H9 (cell line): ENCODE results near the gene CELF5. TPM values are rescaled to one million over a fixed set of nuclear protein-coding genes. Genes with fewer than 3 reads are reported as not detected.

ENCODE experiments used
- DNase-seq: peaks from one replicate; pipeline ENCODE4 v3.0.0-alpha.2; 2017
- H2AFZ ChIP-seq: one replicate; pipeline ENCODE4 v1.6.1; 2013; ENCODE audit warnings: mild to moderate bottlenecking, low read length, control low read depth, moderate library complexity
- H2AK5ac ChIP-seq: 2 replicates; pipeline ENCODE4 v1.6.1; 2013; ENCODE audit warnings: low read length, control low read depth, mixed read lengths; ENCODE audit not compliant: insufficient read length
- H2BK120ac ChIP-seq: one replicate; pipeline ENCODE4 v1.6.1; 2013; ENCODE audit warnings: low read depth, mild to moderate bottlenecking, low read length, control low read depth, inconsistent platforms; ENCODE audit not compliant: poor library complexity, severe bottlenecking
- H2BK12ac ChIP-seq: 2 replicates; pipeline ENCODE4 v1.6.1; 2013; ENCODE audit warnings: low read length, control low read depth, mixed read lengths, low read depth; ENCODE audit not compliant: insufficient read length
- H2BK15ac ChIP-seq: 2 replicates; pipeline ENCODE4 v1.6.1; 2013; ENCODE audit warnings: low read depth, low read length, control low read depth
- H2BK20ac ChIP-seq: one replicate; pipeline ENCODE4 v1.6.1; 2013; ENCODE audit warnings: low read depth, mild to moderate bottlenecking, low read length, control low read depth, inconsistent platforms; ENCODE audit not compliant: poor library complexity, severe bottlenecking
- H2BK5ac ChIP-seq: 2 replicates; pipeline ENCODE4 v1.6.1; 2013; ENCODE audit warnings: low read length, control low read depth, mixed read lengths; ENCODE audit not compliant: insufficient read length
- H3K14ac ChIP-seq: 2 replicates; pipeline ENCODE4 v1.6.1; 2013; ENCODE audit warnings: low read length, control low read depth; ENCODE audit not compliant: insufficient read depth
- H3K18ac ChIP-seq: 2 replicates; pipeline ENCODE4 v1.6.1; 2013; ENCODE audit warnings: low read depth, mild to moderate bottlenecking, mixed read lengths, low read length, control low read depth; ENCODE audit not compliant: insufficient read length
- H3K23ac ChIP-seq: 2 replicates; pipeline ENCODE4 v1.6.1; 2013; ENCODE audit warnings: low read length, control low read depth, mixed read lengths, low read depth; ENCODE audit not compliant: insufficient read length
- H3K23me2 ChIP-seq: 2 replicates; pipeline ENCODE4 v1.6.1; 2013; ENCODE audit warnings: low read depth, mild to moderate bottlenecking, mixed read lengths, low read length, control low read depth; ENCODE audit not compliant: insufficient read length, poor library complexity, severe bottlenecking
- H3K27ac ChIP-seq: 2 replicates; pipeline ENCODE4 v1.5.1; 2013; ENCODE audit warnings: low read length, control low read depth, mixed read lengths, low read depth; ENCODE audit not compliant: insufficient read length
- H3K27me3 ChIP-seq: 2 replicates; pipeline ENCODE4 v1.6.1; 2013; ENCODE audit warnings: low read length, control low read depth, inconsistent platforms; ENCODE audit not compliant: insufficient read depth
- H3K4ac ChIP-seq: 2 replicates; pipeline ENCODE4 v1.6.1; 2013; ENCODE audit warnings: low read depth, mild to moderate bottlenecking, control low read depth, inconsistent platforms, low read length, moderate library complexity
- H3K4me1 ChIP-seq: 2 replicates; pipeline ENCODE4 v1.6.1; 2013; ENCODE audit warnings: low read length, control low read depth, inconsistent platforms; ENCODE audit not compliant: insufficient read depth
- H3K4me2 ChIP-seq: 2 replicates; pipeline ENCODE4 v1.6.1; 2013; ENCODE audit warnings: low read length, control low read depth, mixed read lengths; ENCODE audit not compliant: insufficient read length, insufficient read depth
- H3K56ac ChIP-seq: 2 replicates; pipeline ENCODE4 v1.6.1; 2013; ENCODE audit warnings: low read depth, mild to moderate bottlenecking, mixed read lengths, low read length, control low read depth; ENCODE audit not compliant: insufficient read length
- H3K79me1 ChIP-seq: 2 replicates; pipeline ENCODE4 v1.6.1; 2013; ENCODE audit warnings: low read depth, mild to moderate bottlenecking, moderate library complexity, low read length, control low read depth, inconsistent platforms; ENCODE audit not compliant: insufficient read depth, poor library complexity, severe bottlenecking
- H3K79me2 ChIP-seq: 2 replicates; pipeline ENCODE4 v1.6.1; 2013; ENCODE audit warnings: low read length, control low read depth, inconsistent platforms; ENCODE audit not compliant: insufficient read depth
- H3K9ac ChIP-seq: 2 replicates; pipeline ENCODE4 v1.6.1; 2013; ENCODE audit warnings: low read length, control low read depth, mixed read lengths; ENCODE audit not compliant: insufficient read length; ENCODE audit errors: extremely low read depth
- H3K9me3 ChIP-seq: one replicate; pipeline ENCODE4 v1.6.1; 2013; ENCODE audit warnings: low read depth, low read length, inconsistent platforms; ENCODE audit not compliant: control insufficient read depth
- H3T11ph ChIP-seq: one replicate; pipeline ENCODE4 v1.6.1; 2013; ENCODE audit warnings: mild to moderate bottlenecking, low read length, control low read depth, inconsistent platforms
- H4K20me1 ChIP-seq: one replicate; pipeline ENCODE4 v1.6.1; 2013; ENCODE audit not compliant: control insufficient read depth, insufficient read length, insufficient read depth
- H4K5ac ChIP-seq: 2 replicates; pipeline ENCODE4 v1.6.1; 2013; ENCODE audit warnings: low read depth, mild to moderate bottlenecking, mixed read lengths, low read length, control low read depth; ENCODE audit not compliant: insufficient read length
- H4K8ac ChIP-seq: replicated peaks from 2 replicates; pipeline ENCODE4 v1.6.1; 2013; ENCODE audit warnings: low read length, control low read depth, mixed read lengths, low read depth; ENCODE audit not compliant: insufficient read length
- H4K91ac ChIP-seq: 2 replicates; pipeline ENCODE4 v1.6.1; 2013; ENCODE audit warnings: low read depth, mild to moderate bottlenecking, moderate library complexity, mixed read lengths, low read length, control low read depth; ENCODE audit not compliant: insufficient read length
- H3K27ac Mint-ChIP-seq, 3 experiments: 2 replicates in 2 of 3; 3 replicates in 1 of 3; pipeline ENCODE4 v1.8.0; 2020 to 2021; ENCODE audit warnings: mixed read lengths in 3 of 3, mild to moderate bottlenecking in 1 of 3, moderate library complexity in 1 of 3
- H3K27me3 Mint-ChIP-seq: 2 replicates; pipeline ENCODE4 v1.8.0; 2021; ENCODE audit warnings: low read depth, mild to moderate bottlenecking, moderate library complexity, mixed read lengths
- H3K36me3 Mint-ChIP-seq, 3 experiments: 2 replicates in 2 of 3; 3 replicates in 1 of 3; pipeline ENCODE4 v1.8.0; 2020 to 2021; ENCODE audit warnings: low read depth in 3 of 3, mixed read lengths in 3 of 3; ENCODE audit not compliant: insufficient read depth in 1 of 3
- H3K4me1 Mint-ChIP-seq, 2 experiments: 2 replicates each; pipeline ENCODE4 v1.8.0; 2020; ENCODE audit warnings: mixed read lengths in 2 of 2
- H3K4me3 Mint-ChIP-seq, 2 experiments: 2 replicates in 1 of 2; 3 replicates in 1 of 2; pipeline ENCODE4 v1.8.0; 2020 to 2021; ENCODE audit warnings: mild to moderate bottlenecking in 2 of 2, mixed read lengths in 2 of 2, moderate library complexity in 1 of 2
- H3K9me3 Mint-ChIP-seq, 2 experiments: 2 replicates in 1 of 2; 3 replicates in 1 of 2; pipeline ENCODE4 v1.8.0; 2020; ENCODE audit warnings: mild to moderate bottlenecking in 2 of 2, mixed read lengths in 2 of 2, moderate library complexity in 1 of 2
- CTCF ChIP-seq: fragments of 200-600 bp; sonication (generic); conservative IDR thresholded peaks from 3 replicates; pipeline ENCODE4 v1.8.0; 2021; ENCODE audit warnings: antibody characterized with exemption, mild to moderate bottlenecking
- WGBS: extraction: QIAGEN DNeasy Blood & Tissue Kit; methylation state at CpG from one replicate; pipeline ENCODE4 v1.1.7; 2013; ENCODE audit warnings: missing lambda C conversion rate, low lambda C conversion rate, mixed read lengths; ENCODE audit not compliant: insufficient read length; ENCODE audit errors: extremely low coverage; 5-methylcytosine and 5-hydroxymethylcytosine counted together
- total RNA-seq: library from RNA; stranded (reverse); gene quantifications from 2 replicates; pipeline ENCODE4 v1.2.1, GENCODE V29; 2021

Gene CELF5
- total RNA-seq, 1 experiment from 2014 or later: 4.8 TPM

- no peak overlapping the region; the same call in 1 of the 2 replicates for H3K14ac ChIP-seq
- no peaks in the 10 kb centered on the region for H4K20me1 ChIP-seq
- TF ChIP-seq CTCF: no peak
- no peak overlapping the region for H3K23ac ChIP-seq
- H4K91ac ChIP-seq: no peak overlapping the region
- no peak overlapping the region for H2BK20ac ChIP-seq
- no peaks in the 10 kb centered on the region for H3K9me3 ChIP-seq
- no peak overlapping the region for H2AFZ ChIP-seq
- no peak overlapping the region for H4K8ac ChIP-seq
- H3K23me2 ChIP-seq: peaks cover 8% of the 10 kb centered on the region
- Mint-ChIP-seq H3K27me3 (peaks cover 1% of the 10 kb centered on the region; the same call in 1 of the 2 replicates), H3K4me1 (peaks cover 14 to 21% of the 10 kb centered on the region in 2 experiments), H3K36me3 (peaks cover 6 to 7% (median 6%) of the 10 kb centered on the region in 3 experiments; a peak in 6 of 7 replicates), H3K9me3 (no peaks in the 10 kb centered on the region; a peak in 1 of 5 replicates), H3K27ac (no peak overlapping the region; a peak in 1 of 7 replicates), H3K4me3 (peak overlapping the region in 1 of 2 experiments; percentile 99; a peak in 2 of 5 replicates)
- no peak overlapping the region; the same call in 1 of the 2 replicates for H3K4ac ChIP-seq
- no peak overlapping the region for H2BK5ac ChIP-seq
- no peak overlapping the region for H3K56ac ChIP-seq
- H2BK15ac ChIP-seq: no peak overlapping the region
- no peaks in the 10 kb centered on the region for H3K27me3 ChIP-seq
- WGBS: no CpG with 5 or more reads among the region's 13 CpGs
- H3K79me2 ChIP-seq: peaks cover 16% of the 10 kb centered on the region; the same call in 1 of the 2 replicates
- no peak overlapping the region for H2BK120ac ChIP-seq
- no peaks in the 10 kb centered on the region for H3K4me1 ChIP-seq
- H2AK5ac ChIP-seq: no peak overlapping the region
- no peak overlapping the region for H3K18ac ChIP-seq
- H3K9ac ChIP-seq: no peak overlapping the region
- no peak overlapping the region for H4K5ac ChIP-seq
- H3K4me2 ChIP-seq: no peak overlapping the region
- peaks cover 18% of the 10 kb centered on the region for H3K79me1 ChIP-seq
- no peak overlapping the region for H3T11ph ChIP-seq
- H3K27ac ChIP-seq: no peak overlapping the region
- no peak for DNase-seq
- no peak overlapping the region for H2BK12ac ChIP-seq
These were observed 40.5 kb upstream of the CELF5 start for GRCh38 chr19:3183721-3184641.
